ENCODE data around the gene REC8. TPM values are rescaled to one million over a fixed set of nuclear protein-coding genes. Genes with fewer than 3 reads are reported as not detected.

The REC8 gene
- total and polyA plus RNA-seq, 2 of the 13 experiments (the other 11 are each of a cell fraction or from before 2014, with no cell fraction given) = 3.4 to 14.7 TPM

- TF ChIP-seq, protein P1, sequence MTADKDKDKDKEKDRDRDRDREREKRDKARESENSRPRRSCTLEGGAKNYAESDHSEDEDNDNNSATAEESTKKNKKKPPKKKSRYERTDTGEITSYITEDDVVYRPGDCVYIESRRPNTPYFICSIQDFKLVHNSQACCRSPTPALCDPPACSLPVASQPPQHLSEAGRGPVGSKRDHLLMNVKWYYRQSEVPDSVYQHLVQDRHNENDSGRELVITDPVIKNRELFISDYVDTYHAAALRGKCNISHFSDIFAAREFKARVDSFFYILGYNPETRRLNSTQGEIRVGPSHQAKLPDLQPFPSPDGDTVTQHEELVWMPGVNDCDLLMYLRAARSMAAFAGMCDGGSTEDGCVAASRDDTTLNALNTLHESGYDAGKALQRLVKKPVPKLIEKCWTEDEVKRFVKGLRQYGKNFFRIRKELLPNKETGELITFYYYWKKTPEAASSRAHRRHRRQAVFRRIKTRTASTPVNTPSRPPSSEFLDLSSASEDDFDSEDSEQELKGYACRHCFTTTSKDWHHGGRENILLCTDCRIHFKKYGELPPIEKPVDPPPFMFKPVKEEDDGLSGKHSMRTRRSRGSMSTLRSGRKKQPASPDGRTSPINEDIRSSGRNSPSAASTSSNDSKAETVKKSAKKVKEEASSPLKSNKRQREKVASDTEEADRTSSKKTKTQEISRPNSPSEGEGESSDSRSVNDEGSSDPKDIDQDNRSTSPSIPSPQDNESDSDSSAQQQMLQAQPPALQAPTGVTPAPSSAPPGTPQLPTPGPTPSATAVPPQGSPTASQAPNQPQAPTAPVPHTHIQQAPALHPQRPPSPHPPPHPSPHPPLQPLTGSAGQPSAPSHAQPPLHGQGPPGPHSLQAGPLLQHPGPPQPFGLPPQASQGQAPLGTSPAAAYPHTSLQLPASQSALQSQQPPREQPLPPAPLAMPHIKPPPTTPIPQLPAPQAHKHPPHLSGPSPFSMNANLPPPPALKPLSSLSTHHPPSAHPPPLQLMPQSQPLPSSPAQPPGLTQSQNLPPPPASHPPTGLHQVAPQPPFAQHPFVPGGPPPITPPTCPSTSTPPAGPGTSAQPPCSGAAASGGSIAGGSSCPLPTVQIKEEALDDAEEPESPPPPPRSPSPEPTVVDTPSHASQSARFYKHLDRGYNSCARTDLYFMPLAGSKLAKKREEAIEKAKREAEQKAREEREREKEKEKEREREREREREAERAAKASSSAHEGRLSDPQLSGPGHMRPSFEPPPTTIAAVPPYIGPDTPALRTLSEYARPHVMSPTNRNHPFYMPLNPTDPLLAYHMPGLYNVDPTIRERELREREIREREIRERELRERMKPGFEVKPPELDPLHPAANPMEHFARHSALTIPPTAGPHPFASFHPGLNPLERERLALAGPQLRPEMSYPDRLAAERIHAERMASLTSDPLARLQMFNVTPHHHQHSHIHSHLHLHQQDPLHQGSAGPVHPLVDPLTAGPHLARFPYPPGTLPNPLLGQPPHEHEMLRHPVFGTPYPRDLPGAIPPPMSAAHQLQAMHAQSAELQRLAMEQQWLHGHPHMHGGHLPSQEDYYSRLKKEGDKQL (CRISPR knock-in tag; IDR thresholded peaks at IDR 0.05; ENCODE audit: low read depth) = no peak
- TF ChIP-seq TMF1 (CRISPR knock-in tag; IDR thresholded peaks at IDR 0.05; ENCODE audit: low read depth) (peak; percentile 53; the same call in 1 of the 2 replicates), ZNF749 (CRISPR knock-in tag; IDR thresholded peaks at IDR 0.05; ENCODE audit: borderline replicate concordance) (0 out of 2 replicates have a peak, but pooled peaks have one; percentile 43), SP2 (CRISPR knock-in tag; IDR thresholded peaks at IDR 0.05) (no peak)
- TF ChIP-seq, protein P2, sequence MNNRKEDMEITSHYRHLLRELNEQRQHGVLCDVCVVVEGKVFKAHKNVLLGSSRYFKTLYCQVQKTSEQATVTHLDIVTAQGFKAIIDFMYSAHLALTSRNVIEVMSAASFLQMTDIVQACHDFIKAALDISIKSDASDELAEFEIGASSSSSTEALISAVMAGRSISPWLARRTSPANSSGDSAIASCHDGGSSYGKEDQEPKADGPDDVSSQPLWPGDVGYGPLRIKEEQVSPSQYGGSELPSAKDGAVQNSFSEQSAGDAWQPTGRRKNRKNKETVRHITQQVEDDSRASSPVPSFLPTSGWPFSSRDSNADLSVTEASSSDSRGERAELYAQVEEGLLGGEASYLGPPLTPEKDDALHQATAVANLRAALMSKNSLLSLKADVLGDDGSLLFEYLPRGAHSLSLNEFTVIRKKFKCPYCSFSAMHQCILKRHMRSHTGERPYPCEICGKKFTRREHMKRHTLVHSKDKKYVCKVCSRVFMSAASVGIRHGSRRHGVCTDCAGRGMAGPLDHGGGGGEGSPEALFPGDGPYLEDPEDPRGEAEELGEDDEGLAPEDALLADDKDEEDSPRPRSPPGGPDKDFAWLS (CRISPR knock-in tag; IDR thresholded peaks at IDR 0.05; ENCODE audit: borderline replicate concordance) = 0 out of 2 replicates have a peak, but pooled peaks have one; percentile 28
- TF ChIP-seq, protein P3, sequence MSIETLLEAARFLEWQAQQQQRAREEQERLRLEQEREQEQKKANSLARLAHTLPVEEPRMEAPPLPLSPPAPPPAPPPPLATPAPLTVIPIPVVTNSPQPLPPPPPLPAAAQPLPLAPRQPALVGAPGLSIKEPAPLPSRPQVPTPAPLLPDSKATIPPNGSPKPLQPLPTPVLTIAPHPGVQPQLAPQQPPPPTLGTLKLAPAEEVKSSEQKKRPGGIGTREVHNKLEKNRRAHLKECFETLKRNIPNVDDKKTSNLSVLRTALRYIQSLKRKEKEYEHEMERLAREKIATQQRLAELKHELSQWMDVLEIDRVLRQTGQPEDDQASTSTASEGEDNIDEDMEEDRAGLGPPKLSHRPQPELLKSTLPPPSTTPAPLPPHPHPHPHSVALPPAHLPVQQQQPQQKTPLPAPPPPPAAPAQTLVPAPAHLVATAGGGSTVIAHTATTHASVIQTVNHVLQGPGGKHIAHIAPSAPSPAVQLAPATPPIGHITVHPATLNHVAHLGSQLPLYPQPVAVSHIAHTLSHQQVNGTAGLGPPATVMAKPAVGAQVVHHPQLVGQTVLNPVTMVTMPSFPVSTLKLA (IDR thresholded peaks at IDR 0.05) = 0 out of 2 replicates have a peak, but pooled peaks have one; percentile 8
- TF ChIP-seq, protein P4, sequence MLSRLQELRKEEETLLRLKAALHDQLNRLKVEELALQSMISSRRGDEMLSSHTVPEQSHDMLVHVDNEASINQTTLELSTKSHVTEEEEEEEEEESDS (CRISPR knock-in tag; IDR thresholded peaks at IDR 0.05; ENCODE audit: borderline replicate concordance) = no peak
- TF ChIP-seq, protein P5, sequence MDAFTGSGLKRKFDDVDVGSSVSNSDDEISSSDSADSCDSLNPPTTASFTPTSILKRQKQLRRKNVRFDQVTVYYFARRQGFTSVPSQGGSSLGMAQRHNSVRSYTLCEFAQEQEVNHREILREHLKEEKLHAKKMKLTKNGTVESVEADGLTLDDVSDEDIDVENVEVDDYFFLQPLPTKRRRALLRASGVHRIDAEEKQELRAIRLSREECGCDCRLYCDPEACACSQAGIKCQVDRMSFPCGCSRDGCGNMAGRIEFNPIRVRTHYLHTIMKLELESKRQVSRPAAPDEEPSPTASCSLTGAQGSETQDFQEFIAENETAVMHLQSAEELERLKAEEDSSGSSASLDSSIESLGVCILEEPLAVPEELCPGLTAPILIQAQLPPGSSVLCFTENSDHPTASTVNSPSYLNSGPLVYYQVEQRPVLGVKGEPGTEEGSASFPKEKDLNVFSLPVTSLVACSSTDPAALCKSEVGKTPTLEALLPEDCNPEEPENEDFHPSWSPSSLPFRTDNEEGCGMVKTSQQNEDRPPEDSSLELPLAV (CRISPR knock-in tag; conservative IDR thresholded peaks at IDR 0.05; ENCODE audit: low read depth) = no peak
Measured at GRCh38 chr14:24149302-24149969, 22.4 kb upstream of the REC8 start (continued).

All from HepG2 (cell line).